GM12878 (cell line): ENCODE data around the gene PCSK6. TPM values are rescaled to one million over a fixed set of nuclear protein-coding genes. Genes with fewer than 3 reads are reported as not detected.

Experiments
- ATAC-seq: fragments of 200-7000 bp; cut with Tn5 transposase; 3 replicates; pipeline ENCODE4 v1.9.1; 2020; ENCODE audit warnings: mild to moderate bottlenecking, moderate library complexity
- BruUV-seq: library from RNA; stranded (reverse); fragments of 400-500 nt; replicated peaks from 2 replicates; lab custom pipeline; 2021; lab: Mats Ljungman, UMichigan
- CTCF ChIA-PET: fragments of 300-600 bp; sonication (Branson Sonifier 250); formaldehyde crosslinking; extraction: SDS; loops from one replicate; lab custom pipeline; 2021; ENCODE audit warnings: inconsistent platforms; lab: Yijun Ruan, JAX
- POLR2A ChIA-PET: fragments of 350-600 bp; formaldehyde crosslinking; extraction: SDS; loops from one replicate; lab custom pipeline; 2021; ENCODE audit warnings: inconsistent platforms; lab: Charles Lee
- RAD21 ChIA-PET: fragments of 300-600 bp; sonication (Branson Sonifier 250); formaldehyde crosslinking; loops from one replicate; lab custom pipeline; 2023; ENCODE audit warnings: antibody characterized with exemption; ENCODE audit not compliant: unreplicated experiment; lab: Charles Lee
- SMC1A ChIA-PET: fragments of 300-600 bp; sonication (Branson Sonifier 250); formaldehyde crosslinking; loops from one replicate; lab custom pipeline; 2023; ENCODE audit not compliant: unreplicated experiment, uncharacterized antibody; lab: Charles Lee
- DNase-seq: peaks from one replicate; pipeline ENCODE4 v3.0.0-alpha.2; 2011; ENCODE audit warnings: low read depth, low spot score
- FAIRE-seq: peaks from 3 replicates; lab custom pipeline; 2011; peaks lifted over from hg19 to GRCh38; lab: Jason Lieb, UNC
- H2AFZ ChIP-seq: 2 replicates; pipeline ENCODE4 v1.6.0; 2011; ENCODE audit warnings: low read depth, low read length, control low read depth; ENCODE audit not compliant: control insufficient read depth
- H3K27ac ChIP-seq: 2 replicates; pipeline ENCODE4 v1.5.1; 2011; ENCODE audit warnings: control low read depth; ENCODE audit not compliant: control insufficient read depth, insufficient read depth
- H3K27me3 ChIP-seq, 2 experiments: replicated peaks in 1 of 2; 2 replicates each; pipeline versions ENCODE4 v1.6.0 to v1.6.1; 2011; ENCODE audit warnings: low read length in 1 of 2; ENCODE audit not compliant: control insufficient read depth in 2 of 2, insufficient read depth in 2 of 2
- H3K36me3 ChIP-seq, 2 experiments: 2 replicates each; pipeline ENCODE4 v1.5.1; 2011; ENCODE audit warnings: low read length in 1 of 2; ENCODE audit not compliant: control insufficient read depth in 2 of 2, insufficient read depth in 2 of 2
- H3K4me1 ChIP-seq: 2 replicates; pipeline ENCODE4 v1.6.1; 2011; ENCODE audit warnings: mild to moderate bottlenecking, low read length, moderate library complexity, mixed read lengths; ENCODE audit not compliant: control insufficient read depth, insufficient read depth
- H3K4me2 ChIP-seq: 2 replicates; pipeline ENCODE4 v1.6.0; 2011; ENCODE audit warnings: control low read depth; ENCODE audit not compliant: control insufficient read depth, insufficient read depth
- H3K4me3 ChIP-seq: fragments of 200-600 bp; sonication (generic); 2 replicates; pipeline ENCODE4 v1.5.1; 2016
- H3K79me2 ChIP-seq: 2 replicates; pipeline ENCODE4 v1.6.0; 2011; ENCODE audit warnings: low read length; ENCODE audit not compliant: control insufficient read depth, insufficient read depth
- H3K9ac ChIP-seq: 2 replicates; pipeline ENCODE4 v1.8.0; 2011; ENCODE audit warnings: low read length, control low read depth, mixed read lengths; ENCODE audit not compliant: control insufficient read depth, insufficient read depth
- H3K9me3 ChIP-seq: replicated peaks from 3 replicates; pipeline ENCODE4 v1.5.1; 2011; ENCODE audit warnings: mild to moderate bottlenecking, low read length; ENCODE audit not compliant: control insufficient read depth, insufficient read depth
- H4K20me1 ChIP-seq: 2 replicates; pipeline ENCODE4 v1.6.0; 2011; ENCODE audit not compliant: control insufficient read depth, insufficient read depth
- CBX3 ChIP-seq: fragments of 200-600 bp; sonication (generic); IDR thresholded peaks from 2 replicates; pipeline ENCODE4 v1.6.1; 2016; ENCODE audit warnings: low read depth, borderline replicate concordance
- CBX5 ChIP-seq: sonication (generic); IDR thresholded peaks from 2 replicates; pipeline ENCODE4 v1.6.1; 2016; ENCODE audit warnings: low read depth, moderate library complexity, mild to moderate bottlenecking, inconsistent platforms
- MXI1 ChIP-seq: fragments of 150-350 bp; IDR thresholded peaks from 2 replicates; pipeline ENCODE4 v1.6.1; 2011; ENCODE audit warnings: low read depth, mild to moderate bottlenecking, inconsistent platforms, low read length, improper control_type of control experiment
- NBN ChIP-seq: fragments of 450-650 bp; IDR thresholded peaks from 2 replicates; pipeline ENCODE4 v1.6.1; 2016
- NFXL1 ChIP-seq: fragments of 450-650 bp; IDR thresholded peaks from 2 replicates; pipeline ENCODE4 v1.6.1; 2017; ENCODE audit warnings: antibody characterized with exemption, mild to moderate bottlenecking, borderline replicate concordance
- RUNX3 ChIP-seq: IDR thresholded peaks from 2 replicates; pipeline ENCODE4 v1.6.1; 2012; ENCODE audit warnings: low read length, inconsistent platforms
- TAF1 ChIP-seq: IDR thresholded peaks from 2 replicates; pipeline ENCODE4 v1.6.1; 2011; ENCODE audit warnings: mild to moderate bottlenecking, low read depth, low read length, borderline replicate concordance
- ZNF622 ChIP-seq: fragments of 450-650 bp; IDR thresholded peaks from 2 replicates; pipeline ENCODE4 v1.6.1; 2017; ENCODE audit warnings: mild to moderate bottlenecking, inconsistent platforms
- WGBS: methylation state at CpG from one replicate; pipeline ENCODE4 v1.1.6; 2016; ENCODE audit warnings: low lambda C conversion rate; ENCODE audit not compliant: insufficient replicate concordance, insufficient coverage; ENCODE audit errors: missing lambda C conversion rate; 5-methylcytosine and 5-hydroxymethylcytosine counted together
- in situ Hi-C: fragments of 300-500 bp; cut with MboI; formaldehyde crosslinking; loops from 9 replicates; pipeline ENCODE4 v1.14.3; 2018; ENCODE audit warnings: mixed read lengths
- intact Hi-C: fragments of 100-400 bp; cut with micrococcal nuclease; formaldehyde crosslinking; loops from one replicate; pipeline ENCODE4 v1.14.2; 2022; ENCODE audit not compliant: unreplicated experiment
- polyA plus RNA-seq, 11 experiments: library from polyadenylated mRNA; depleted of rRNA in 4 of 11; unstranded in 6 of 11; stranded (reverse) in 5 of 11; fragments of >200 nt; fragmentation: Nextera tagmentation in 4 of 11; fragmentation: Illumina TruSeq in 1 of 11; extraction: Ambion mirVana in 4 of 11; extraction: Trizol in 1 of 11; gene quantifications; 1 replicate in 1 of 11; 2 replicates in 10 of 11; pipeline versions ENCODE4 v1.2.1 to v1.2.3, GENCODE V29; 2011 to 2016; ENCODE audit warnings: inconsistent platforms in 2 of 11, missing spikeins in 2 of 11, low read depth in 1 of 11
- total RNA-seq, 4 experiments: library from RNA; depleted of rRNA in 3 of 4; stranded (reverse); fragments of >200 nt in 3 of 4; fragmentation: Illumina TruSeq in 1 of 4; extraction: Trizol in 1 of 4; gene quantifications; 2 replicates each; pipeline versions ENCODE4 v1.2.1 to v1.2.3, GENCODE V29; 2013 to 2021
- TF ChIP-seq, protein P1 (sequence below): fragments of 450-650 bp; IDR thresholded peaks from 2 replicates; pipeline ENCODE4 v1.6.1; 2018; ENCODE audit warnings: mild to moderate bottlenecking, low read depth, moderate library complexity; ENCODE audit not compliant: partially characterized antibody
- TF ChIP-seq, protein P2 (sequence below): IDR thresholded peaks from 2 replicates; pipeline ENCODE4 v1.6.1; 2011; ENCODE audit warnings: borderline replicate concordance, low read depth, mild to moderate bottlenecking, moderate library complexity, mixed read lengths, low read length; ENCODE audit not compliant: insufficient read depth; ENCODE audit errors: extremely low read length

The PCSK6 gene
- total and polyA plus RNA-seq, 10 of the 15 experiments (the other 5 are each of a cell fraction or from before 2014, with no cell fraction given) = 0.19 to 0.67 (median 0.25) TPM; not detected in 4

DNA sequence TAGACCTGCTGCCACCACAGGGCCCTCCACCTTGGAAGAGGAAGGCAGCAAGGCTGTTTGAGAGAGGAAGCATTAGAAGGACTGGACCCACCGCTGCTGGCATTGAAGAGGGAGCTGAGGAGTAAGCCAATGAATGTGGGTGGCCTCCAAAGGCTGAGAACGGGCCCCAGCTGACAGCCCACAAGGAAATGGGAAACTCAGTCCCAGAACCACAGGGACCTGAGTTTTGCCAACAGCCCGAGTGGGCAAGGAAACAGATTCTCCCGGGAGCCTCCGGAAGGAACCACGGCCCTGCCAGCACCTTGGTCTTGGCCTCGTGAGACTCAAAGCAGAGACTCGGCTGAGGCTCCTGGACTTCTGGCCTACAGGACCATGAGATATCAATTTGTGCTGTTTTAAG lies 99.0 kb downstream of the PCSK6 start:
- CTCF ChIA-PET = no interaction called here
- BruUV-seq = no TSS peak
- H3K4me2 ChIP-seq = no peak overlapping the region
- no peaks in the 10 kb centered on the region for H3K9me3 ChIP-seq
- no peak overlapping the region for H3K9ac ChIP-seq
- DNase-seq (no peak), FAIRE-seq (no peak), ATAC-seq (no peak)
- RAD21 ChIA-PET = no interaction called here
- POLR2A ChIA-PET = no interaction called here
- in situ Hi-C loops = no loop called here
- SMC1A ChIA-PET = no interaction called here
- intact Hi-C loops = no loop called here
- TF ChIP-seq, protein P1, sequence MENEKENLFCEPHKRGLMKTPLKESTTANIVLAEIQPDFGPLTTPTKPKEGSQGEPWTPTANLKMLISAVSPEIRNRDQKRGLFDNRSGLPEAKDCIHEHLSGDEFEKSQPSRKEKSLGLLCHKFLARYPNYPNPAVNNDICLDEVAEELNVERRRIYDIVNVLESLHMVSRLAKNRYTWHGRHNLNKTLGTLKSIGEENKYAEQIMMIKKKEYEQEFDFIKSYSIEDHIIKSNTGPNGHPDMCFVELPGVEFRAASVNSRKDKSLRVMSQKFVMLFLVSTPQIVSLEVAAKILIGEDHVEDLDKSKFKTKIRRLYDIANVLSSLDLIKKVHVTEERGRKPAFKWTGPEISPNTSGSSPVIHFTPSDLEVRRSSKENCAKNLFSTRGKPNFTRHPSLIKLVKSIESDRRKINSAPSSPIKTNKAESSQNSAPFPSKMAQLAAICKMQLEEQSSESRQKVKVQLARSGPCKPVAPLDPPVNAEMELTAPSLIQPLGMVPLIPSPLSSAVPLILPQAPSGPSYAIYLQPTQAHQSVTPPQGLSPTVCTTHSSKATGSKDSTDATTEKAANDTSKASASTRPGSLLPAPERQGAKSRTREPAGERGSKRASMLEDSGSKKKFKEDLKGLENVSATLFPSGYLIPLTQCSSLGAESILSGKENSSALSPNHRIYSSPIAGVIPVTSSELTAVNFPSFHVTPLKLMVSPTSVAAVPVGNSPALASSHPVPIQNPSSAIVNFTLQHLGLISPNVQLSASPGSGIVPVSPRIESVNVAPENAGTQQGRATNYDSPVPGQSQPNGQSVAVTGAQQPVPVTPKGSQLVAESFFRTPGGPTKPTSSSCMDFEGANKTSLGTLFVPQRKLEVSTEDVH = no peak
- no peak for TF ChIP-seq ZNF622
- TF ChIP-seq, protein P2, sequence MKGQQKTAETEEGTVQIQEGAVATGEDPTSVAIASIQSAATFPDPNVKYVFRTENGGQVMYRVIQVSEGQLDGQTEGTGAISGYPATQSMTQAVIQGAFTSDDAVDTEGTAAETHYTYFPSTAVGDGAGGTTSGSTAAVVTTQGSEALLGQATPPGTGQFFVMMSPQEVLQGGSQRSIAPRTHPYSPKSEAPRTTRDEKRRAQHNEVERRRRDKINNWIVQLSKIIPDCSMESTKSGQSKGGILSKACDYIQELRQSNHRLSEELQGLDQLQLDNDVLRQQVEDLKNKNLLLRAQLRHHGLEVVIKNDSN = no peak
- TF ChIP-seq CBX3 = no peak
- no peak for TF ChIP-seq TAF1
- no peak for TF ChIP-seq NFXL1
- no peak for TF ChIP-seq MXI1
- no peak for TF ChIP-seq RUNX3
- no peak for TF ChIP-seq CBX5
- TF ChIP-seq NBN = no peak
- H2AFZ ChIP-seq = no peak overlapping the region
- peaks cover 3% of the 10 kb centered on the region for H3K4me1 ChIP-seq
- H3K27me3 ChIP-seq = peaks cover 0 to 1% of the 10 kb centered on the region in 2 experiments; a peak in 2 of 4 replicates
- no peak overlapping the region for H3K27ac ChIP-seq
- 55% methylated on average over 8 of the region's 8 CpGs for WGBS
- H3K79me2 ChIP-seq = no peaks in the 10 kb centered on the region
- H4K20me1 ChIP-seq = no peaks in the 10 kb centered on the region
- H3K4me3 ChIP-seq = no peak overlapping the region
- H3K36me3 ChIP-seq = no peaks in the 10 kb centered on the region
